ENCODE measurements around the gene OPA1. TPM values are rescaled to one million over a fixed set of nuclear protein-coding genes. Genes with fewer than 3 reads are reported as not detected.

OPA1 gene
- total RNA-seq, 2 experiments from 2014 or later: 94.9 to 115 TPM

GRCh38 chr3:193730976-193731375 lies 138.0 kb downstream of the OPA1 start:
- POLR2A ChIA-PET: no interaction called here
- H3K4me1 Mint-ChIP-seq: no peaks in the 10 kb centered on the region
- H3K27me3 Mint-ChIP-seq: no peaks in the 10 kb centered on the region
- H3K27ac Mint-ChIP-seq: no peak overlapping the region
- intact Hi-C loops (cut with DNase I, micrococcal nuclease): no loop called here
- H3K4me3 Mint-ChIP-seq: no peak overlapping the region
- CTCF ChIA-PET: interaction anchor here (0.6 kb wide), 1 partner anchor 601 kb away, joined by 3 read pairs; no protein-coding TSS in a partner anchor
- no peaks in the 10 kb centered on the region for H3K36me3 Mint-ChIP-seq (ENCODE audit: low read depth)
- ATAC-seq (no peak), DNase-seq (no peak)
- H3K9me3 Mint-ChIP-seq (ENCODE audit: low read depth): no peaks in the 10 kb centered on the region

- POLR2A ChIA-PET: no interaction called here
- H3K9me3 Mint-ChIP-seq (ENCODE audit: low read depth): no peaks in the 10 kb centered on the region
- ATAC-seq: no peak
- no peaks in the 10 kb centered on the region for H3K36me3 Mint-ChIP-seq (ENCODE audit: low read depth)
- H3K27ac Mint-ChIP-seq: no peak overlapping the region
- H3K4me3 Mint-ChIP-seq: no peak overlapping the region
- no peaks in the 10 kb centered on the region for H3K27me3 Mint-ChIP-seq
- no peaks in the 10 kb centered on the region for H3K4me1 Mint-ChIP-seq
- intact Hi-C loops (cut with DNase I, micrococcal nuclease): no loop called here
- CTCF ChIA-PET: no interaction called here
- DNase-seq: no peak
Observed at GRCh38 chr3:193731656-193732055, 138.6 kb downstream of the OPA1 start.

- Mint-ChIP-seq H3K4me3 (no peak overlapping the region), H3K9me3 (ENCODE audit: low read depth) (no peaks in the 10 kb centered on the region), H3K27me3 (no peaks in the 10 kb centered on the region), H3K36me3 (ENCODE audit: low read depth) (no peaks in the 10 kb centered on the region), H3K4me1 (no peaks in the 10 kb centered on the region), H3K27ac (no peak overlapping the region)
- intact Hi-C loops (cut with DNase I, micrococcal nuclease): no loop called here
- ATAC-seq: no peak
- ChIA-PET POLR2A (no interaction called here), CTCF (no interaction called here)
- no peak for DNase-seq
Observed at GRCh38 chr3:193732391-193732790, 139.4 kb downstream of the OPA1 start.

GRCh38 chr3:193732827-193733226 lies 139.8 kb downstream of the OPA1 start:
- Mint-ChIP-seq H3K27ac (no peak overlapping the region), H3K9me3 (ENCODE audit: low read depth) (no peaks in the 10 kb centered on the region), H3K4me3 (no peak overlapping the region), H3K36me3 (ENCODE audit: low read depth) (no peaks in the 10 kb centered on the region), H3K4me1 (no peaks in the 10 kb centered on the region), H3K27me3 (no peaks in the 10 kb centered on the region)
- intact Hi-C loops (cut with DNase I, micrococcal nuclease): no loop called here
- DNase-seq: no peak
- ChIA-PET CTCF (no interaction called here), POLR2A (interaction anchor here (0.6 kb wide), 1 partner anchor 141 kb away, joined by 3 read pairs; no protein-coding TSS in a partner anchor)
- ATAC-seq: no peak

GRCh38 chr3:193734737-193735366 lies 141.8 kb downstream of the OPA1 start:
- POLR2A ChIA-PET: no interaction called here

GRCh38 chr3:193735850-193736249 lies 142.8 kb downstream of the OPA1 start:
- DNase-seq (no peak), ATAC-seq (no peak)
- ChIA-PET CTCF (no interaction called here), POLR2A (no interaction called here)
- Mint-ChIP-seq H3K4me3 (no peak overlapping the region), H3K27ac (no peak overlapping the region), H3K4me1 (no peaks in the 10 kb centered on the region), H3K27me3 (no peaks in the 10 kb centered on the region), H3K36me3 (ENCODE audit: low read depth) (no peaks in the 10 kb centered on the region), H3K9me3 (ENCODE audit: low read depth) (no peaks in the 10 kb centered on the region)
- intact Hi-C loops (cut with DNase I, micrococcal nuclease): no loop called here

More at GRCh38 chr3:193734737-193735366, 141.8 kb downstream of the OPA1 start:
- H3K27ac Mint-ChIP-seq: no peak overlapping the region
- no peaks in the 10 kb centered on the region for H3K27me3 Mint-ChIP-seq
- H3K4me3 Mint-ChIP-seq: no peak overlapping the region
- ATAC-seq: no peak
- H3K4me1 Mint-ChIP-seq: no peaks in the 10 kb centered on the region
- no peak for DNase-seq
- CTCF ChIA-PET: no interaction called here
- no peaks in the 10 kb centered on the region for H3K9me3 Mint-ChIP-seq (ENCODE audit: low read depth)
- intact Hi-C loops (cut with DNase I, micrococcal nuclease): no loop called here
- no peaks in the 10 kb centered on the region for H3K36me3 Mint-ChIP-seq (ENCODE audit: low read depth)

GRCh38 chr3:193736616-193737015 lies 143.6 kb downstream of the OPA1 start:
- no peaks in the 10 kb centered on the region for H3K4me1 Mint-ChIP-seq
- ATAC-seq (no peak), DNase-seq (no peak)
- no peak overlapping the region for H3K4me3 Mint-ChIP-seq
- ChIA-PET CTCF (no interaction called here), POLR2A (no interaction called here)
- H3K9me3 Mint-ChIP-seq (ENCODE audit: low read depth): no peaks in the 10 kb centered on the region
- intact Hi-C loops (cut with DNase I, micrococcal nuclease): no loop called here
- no peak overlapping the region for H3K27ac Mint-ChIP-seq
- H3K36me3 Mint-ChIP-seq (ENCODE audit: low read depth): no peaks in the 10 kb centered on the region
- no peaks in the 10 kb centered on the region for H3K27me3 Mint-ChIP-seq

- ChIA-PET POLR2A (no interaction called here), CTCF (no interaction called here)
- Mint-ChIP-seq H3K27me3 (no peaks in the 10 kb centered on the region), H3K36me3 (ENCODE audit: low read depth) (no peaks in the 10 kb centered on the region), H3K4me3 (no peak overlapping the region), H3K27ac (no peak overlapping the region), H3K4me1 (no peaks in the 10 kb centered on the region), H3K9me3 (ENCODE audit: low read depth) (no peaks in the 10 kb centered on the region)
- intact Hi-C loops (cut with DNase I, micrococcal nuclease): no loop called here
- no peak for ATAC-seq
- no peak for DNase-seq
Observed at GRCh38 chr3:193737191-193737751, 144.3 kb downstream of the OPA1 start.

- intact Hi-C loops (cut with DNase I, micrococcal nuclease): no loop called here
- Mint-ChIP-seq H3K36me3 (ENCODE audit: low read depth) (no peaks in the 10 kb centered on the region), H3K27ac (no peak overlapping the region), H3K27me3 (peaks cover 2% of the 10 kb centered on the region), H3K9me3 (ENCODE audit: low read depth) (no peaks in the 10 kb centered on the region), H3K4me3 (no peak overlapping the region), H3K4me1 (peaks cover 6% of the 10 kb centered on the region)
- POLR2A ChIA-PET: no interaction called here
- DNase-seq: no peak
- ATAC-seq: no peak
- CTCF ChIA-PET: interaction anchor here (0.5 kb wide), 1 partner anchor 606 kb away, joined by 3 read pairs; no protein-coding TSS in a partner anchor
Observed at GRCh38 chr3:193742628-193743027, 149.6 kb downstream of the OPA1 start.

- Mint-ChIP-seq H3K4me3 (no peak overlapping the region), H3K4me1 (peaks cover 6% of the 10 kb centered on the region), H3K36me3 (ENCODE audit: low read depth) (no peaks in the 10 kb centered on the region), H3K27me3 (peaks cover 2% of the 10 kb centered on the region), H3K9me3 (ENCODE audit: low read depth) (no peaks in the 10 kb centered on the region), H3K27ac (no peak overlapping the region)
- ChIA-PET POLR2A (no interaction called here), CTCF (interaction anchor here (0.6 to 1.0 kb wide), 4 partner anchors 77 to 477 kb away, joined by 3 to 5 read pairs (median 3); no protein-coding TSS in a partner anchor)
- peak; percentile 33 for DNase-seq
- ATAC-seq: peak; percentile 83
- intact Hi-C loops (cut with DNase I, micrococcal nuclease): no loop called here
Observed at GRCh38 chr3:193743702-193744047, 150.7 kb downstream of the OPA1 start.

GRCh38 chr3:193744048-193744821 lies 151.2 kb downstream of the OPA1 start:
- DNase-seq (no peak), ATAC-seq (no peak)
- POLR2A ChIA-PET: no interaction called here
- CTCF ChIA-PET: interaction anchor here (0.6 to 1.0 kb wide), 4 partner anchors 17 to 363 kb away, joined by 3 to 5 read pairs (median 3); no protein-coding TSS in a partner anchor
- Mint-ChIP-seq H3K27ac (no peak overlapping the region), H3K27me3 (peaks cover 2% of the 10 kb centered on the region), H3K4me1 (peaks cover 6% of the 10 kb centered on the region), H3K36me3 (ENCODE audit: low read depth) (no peaks in the 10 kb centered on the region), H3K9me3 (ENCODE audit: low read depth) (no peaks in the 10 kb centered on the region), H3K4me3 (no peak overlapping the region)
- intact Hi-C loops (cut with DNase I, micrococcal nuclease): no loop called here

Data from activated CD4-positive, alpha-beta T cell treated with anti-CD3 and anti-CD28 coated beads for 36 hours (primary cell).